OCI-LY7 (cell line): ENCODE measurements around the gene PCK2. TPM values are rescaled to one million over a fixed set of nuclear protein-coding genes. Genes with fewer than 3 reads are reported as not detected.

Experiments used
- BruUV-seq: library from RNA; stranded (reverse); fragments of 400-500 nt; replicated peaks from 2 replicates; lab custom pipeline; 2021; lab: Mats Ljungman, UMichigan
- CTCF ChIA-PET: fragments of 300-600 bp; sonication (Branson Sonifier 250); formaldehyde crosslinking; loops from one replicate; lab custom pipeline; 2022; ENCODE audit warnings: antibody characterized with exemption; ENCODE audit not compliant: unreplicated experiment; lab: Charles Lee
- POLR2A ChIA-PET: fragments of 300-600 bp; sonication (Branson Sonifier 250); formaldehyde crosslinking; loops from one replicate; lab custom pipeline; 2022; ENCODE audit warnings: antibody characterized with exemption; lab: Charles Lee
- DNase-seq: peaks from one replicate; pipeline ENCODE4 v3.0.0-alpha.2; 2015; ENCODE audit warnings: low spot score
- H2AFZ ChIP-seq: fragments of 200-600 bp; sonication (generic), shearing (Covaris generic); 2 replicates; pipeline ENCODE4 v1.6.1; 2014; ENCODE audit warnings: mild to moderate bottlenecking, antibody characterized with exemption, low read length, moderate library complexity
- H3K27ac ChIP-seq: fragments of 200-600 bp; sonication (generic); 2 replicates; pipeline ENCODE4 v1.5.1; 2014; ENCODE audit warnings: mixed run types, low read depth, mild to moderate bottlenecking, moderate library complexity, low read length, inconsistent platforms; ENCODE audit not compliant: poor library complexity, severe bottlenecking
- H3K36me3 ChIP-seq: fragments of 200-600 bp; sonication (generic); 2 replicates; pipeline ENCODE4 v1.6.1; 2014; ENCODE audit warnings: mild to moderate bottlenecking, antibody characterized with exemption, low read length, moderate library complexity, mixed read lengths; ENCODE audit not compliant: insufficient read depth
- H3K4me1 ChIP-seq: fragments of 200-600 bp; sonication (generic); 2 replicates; pipeline ENCODE4 v1.5.1; 2014; ENCODE audit warnings: mild to moderate bottlenecking, low read length; ENCODE audit not compliant: insufficient read depth, poor library complexity, severe bottlenecking
- H3K4me2 ChIP-seq: fragments of 200-600 bp; sonication (generic); 2 replicates; pipeline ENCODE4 v1.6.1; 2014; ENCODE audit warnings: mild to moderate bottlenecking, low read length
- H3K4me3 ChIP-seq: fragments of 200-600 bp; sonication (generic); 2 replicates; pipeline ENCODE4 v1.5.1; 2014; ENCODE audit warnings: mild to moderate bottlenecking, low read depth, low read length; ENCODE audit not compliant: poor library complexity, severe bottlenecking
- H3K79me2 ChIP-seq: fragments of 200-600 bp; sonication (generic); 2 replicates; pipeline ENCODE4 v1.6.1; 2016; ENCODE audit warnings: low read depth, mild to moderate bottlenecking, low read length, moderate library complexity, mixed read lengths; ENCODE audit not compliant: insufficient read depth
- H3K9me2 ChIP-seq: fragments of 200-600 bp; sonication (generic); 2 replicates; pipeline ENCODE4 v1.6.1; 2016; ENCODE audit warnings: mild to moderate bottlenecking, low read length, mixed read lengths; ENCODE audit not compliant: insufficient read depth
- H3K9me3 ChIP-seq: fragments of 200-600 bp; sonication (generic); 2 replicates; pipeline ENCODE4 v1.6.1; 2014; ENCODE audit warnings: mild to moderate bottlenecking, mixed run types, low read length, mixed read lengths
- H4K20me1 ChIP-seq: fragments of 200-600 bp; sonication (generic); 2 replicates; pipeline ENCODE4 v1.6.1; 2014; ENCODE audit warnings: mild to moderate bottlenecking, antibody characterized with exemption, low read length, moderate library complexity, mixed read lengths; ENCODE audit not compliant: insufficient read depth
- EZH2phosphoT487 ChIP-seq: fragments of 200-600 bp; sonication (generic); IDR thresholded peaks from 2 replicates; pipeline ENCODE4 v1.6.1; 2018; ENCODE audit warnings: low read depth, borderline replicate concordance, mild to moderate bottlenecking, mixed run types, antibody characterized with exemption, low read length, moderate library complexity, mixed read lengths
- intact Hi-C: fragments of 100-400 bp; cut with micrococcal nuclease; formaldehyde crosslinking; loops from one replicate; pipeline ENCODE4 v1.10.0; 2022; ENCODE audit not compliant: unreplicated experiment
- total RNA-seq, 2 experiments: library from RNA; depleted of rRNA in 1 of 2; stranded (reverse); fragments of >200 nt in 1 of 2; shearing (Covaris generic) in 1 of 2; gene quantifications; 2 replicates each; pipeline ENCODE4 v1.2.3, GENCODE V29; 2014 to 2022
- TF ChIP-seq, protein P1 (sequence below): fragments of 200-600 bp; sonication (generic); conservative IDR thresholded peaks from 2 replicates; pipeline ENCODE4 v1.5.1; 2014; ENCODE audit warnings: mild to moderate bottlenecking, antibody characterized with exemption, low read length, moderate library complexity, mixed read lengths

The PCK2 gene
- total RNA-seq, 2 experiments from 2014 or later: 43.6 to 130 TPM

DNA sequence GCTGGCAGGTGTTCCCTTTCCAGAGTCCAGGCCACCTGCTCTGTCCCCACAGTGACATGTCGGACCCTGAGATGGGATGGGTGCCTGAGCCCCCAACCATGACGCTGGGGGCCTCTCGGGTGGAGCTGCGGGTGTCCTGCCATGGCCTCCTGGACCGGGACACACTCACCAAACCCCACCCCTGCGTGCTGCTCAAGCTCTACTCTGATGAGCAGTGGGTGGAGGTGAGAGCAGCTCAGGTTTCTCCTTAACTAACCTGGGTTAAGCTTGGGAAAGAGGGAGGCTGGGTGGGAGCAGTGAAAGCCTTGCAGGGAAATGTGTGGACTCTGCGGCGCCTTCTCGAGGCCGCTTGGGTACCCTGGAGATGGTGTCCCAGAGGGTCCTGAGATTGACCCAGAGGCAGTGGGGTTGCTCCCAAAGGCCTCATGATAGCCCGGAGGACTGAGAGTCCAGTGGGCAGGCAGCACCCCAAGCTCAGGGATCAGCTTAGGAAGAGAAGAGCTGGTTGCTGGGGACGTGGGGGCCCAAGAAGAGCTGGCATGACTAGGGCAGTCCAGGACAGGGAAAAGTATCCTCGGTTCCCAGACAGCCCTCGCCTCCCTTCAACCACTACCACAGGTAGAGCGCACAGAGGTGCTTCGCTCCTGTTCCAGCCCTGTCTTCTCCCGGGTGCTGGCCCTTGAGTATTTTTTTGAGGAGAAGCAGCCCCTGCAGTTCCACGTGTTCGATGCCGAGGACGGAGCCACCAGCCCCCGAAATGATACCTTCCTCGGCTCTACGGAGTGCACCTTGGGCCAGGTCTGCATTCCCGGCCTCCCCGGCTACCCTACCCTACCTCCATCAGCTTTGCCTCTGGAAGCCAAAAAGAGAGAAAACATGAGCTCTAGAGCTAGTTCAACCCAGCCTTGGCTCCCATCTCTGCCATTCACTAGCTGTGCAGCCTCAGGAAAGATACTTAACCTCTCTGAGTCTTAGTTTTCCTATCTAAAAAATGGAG, 20.9 kb upstream of the PCK2 start:
- no peak for DNase-seq
- intact Hi-C loops: no loop called here
- TF ChIP-seq, protein P1, sequence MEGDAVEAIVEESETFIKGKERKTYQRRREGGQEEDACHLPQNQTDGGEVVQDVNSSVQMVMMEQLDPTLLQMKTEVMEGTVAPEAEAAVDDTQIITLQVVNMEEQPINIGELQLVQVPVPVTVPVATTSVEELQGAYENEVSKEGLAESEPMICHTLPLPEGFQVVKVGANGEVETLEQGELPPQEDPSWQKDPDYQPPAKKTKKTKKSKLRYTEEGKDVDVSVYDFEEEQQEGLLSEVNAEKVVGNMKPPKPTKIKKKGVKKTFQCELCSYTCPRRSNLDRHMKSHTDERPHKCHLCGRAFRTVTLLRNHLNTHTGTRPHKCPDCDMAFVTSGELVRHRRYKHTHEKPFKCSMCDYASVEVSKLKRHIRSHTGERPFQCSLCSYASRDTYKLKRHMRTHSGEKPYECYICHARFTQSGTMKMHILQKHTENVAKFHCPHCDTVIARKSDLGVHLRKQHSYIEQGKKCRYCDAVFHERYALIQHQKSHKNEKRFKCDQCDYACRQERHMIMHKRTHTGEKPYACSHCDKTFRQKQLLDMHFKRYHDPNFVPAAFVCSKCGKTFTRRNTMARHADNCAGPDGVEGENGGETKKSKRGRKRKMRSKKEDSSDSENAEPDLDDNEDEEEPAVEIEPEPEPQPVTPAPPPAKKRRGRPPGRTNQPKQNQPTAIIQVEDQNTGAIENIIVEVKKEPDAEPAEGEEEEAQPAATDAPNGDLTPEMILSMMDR: no peak
- TF ChIP-seq EZH2phosphoT487: no peak
- Histone ChIP-seq H3K36me3 (no peaks in the 10 kb centered on the region), H3K27ac (no peak overlapping the region), H2AFZ (no peak overlapping the region), H3K4me1 (peaks cover 10% of the 10 kb centered on the region), H3K9me2 (no peaks in the 10 kb centered on the region), H3K4me3 (no peak overlapping the region), H4K20me1 (no peaks in the 10 kb centered on the region), H3K4me2 (no peak overlapping the region), H3K9me3 (no peaks in the 10 kb centered on the region), H3K79me2 (no peaks in the 10 kb centered on the region)
- ChIA-PET POLR2A (no interaction called here), CTCF (no interaction called here)
- no TSS peak for BruUV-seq

GRCh38 chr14:24074625-24075484, 19.3 kb upstream of the PCK2 start:
- no peak overlapping the region for H3K4me3 ChIP-seq
- POLR2A ChIA-PET: interaction anchor here (0.7 kb wide), 1 partner anchor 1623 kb away, joined by 4 read pairs; no protein-coding TSS in a partner anchor
- H2AFZ ChIP-seq: peak overlapping the region; percentile 7; the same call in 1 of the 2 replicates
- CTCF ChIA-PET: interaction anchor here (0.5 to 0.6 kb wide), 2 partner anchors 7 to 144 kb away, joined by 3 read pairs; no protein-coding TSS in a partner anchor
- intact Hi-C loops: no loop called here
- no peak overlapping the region for H3K4me2 ChIP-seq
- H3K79me2 ChIP-seq: no peaks in the 10 kb centered on the region
- H3K27ac ChIP-seq: no peak overlapping the region
- H3K9me3 ChIP-seq: no peaks in the 10 kb centered on the region
- peaks cover 16% of the 10 kb centered on the region for H3K4me1 ChIP-seq
- TF ChIP-seq EZH2phosphoT487: no peak
- TF ChIP-seq, protein P1: no peak
- no TSS peak for BruUV-seq
- DNase-seq: no peak
- no peaks in the 10 kb centered on the region for H3K9me2 ChIP-seq
- no peaks in the 10 kb centered on the region for H4K20me1 ChIP-seq
- no peaks in the 10 kb centered on the region for H3K36me3 ChIP-seq
